Neural crest cell (in vitro differentiated cells): Measurements from ENCODE around the gene ENOPH1. TPM values are rescaled to one million over a fixed set of nuclear protein-coding genes. Genes with fewer than 3 reads are reported as not detected.
A peak's percentile ranks its signal among the peaks of the same experiment; 100 is the strongest.

Experiments
- DNase-seq: peaks from one replicate; pipeline ENCODE4 v3.0.0; 2021; ENCODE audit warnings: low read depth, mixed read lengths, low spot score
- H3K27ac Mint-ChIP-seq: one replicate; pipeline ENCODE4 v1.8.0; 2021; ENCODE audit warnings: mild to moderate bottlenecking, mixed read lengths; ENCODE audit not compliant: unreplicated experiment
- H3K27me3 Mint-ChIP-seq: 2 replicates; pipeline ENCODE4 v1.8.0; 2021; ENCODE audit warnings: low read depth, mild to moderate bottlenecking, mixed read lengths
- H3K36me3 Mint-ChIP-seq: 2 replicates; pipeline ENCODE4 v1.8.0; 2021; ENCODE audit warnings: low read depth, mild to moderate bottlenecking, mixed read lengths
- H3K4me1 Mint-ChIP-seq: 2 replicates; pipeline ENCODE4 v1.8.0; 2021; ENCODE audit warnings: mixed read lengths
- H3K4me3 Mint-ChIP-seq: one replicate; pipeline ENCODE4 v1.8.0; 2021; ENCODE audit warnings: mild to moderate bottlenecking, mixed read lengths
- H3K9me3 Mint-ChIP-seq: 2 replicates; pipeline ENCODE4 v1.8.0; 2021; ENCODE audit warnings: mixed read lengths
- CTCF ChIP-seq: fragments of 200-600 bp; sonication (generic); conservative IDR thresholded peaks from 2 replicates; pipeline ENCODE4 v1.5.0; 2021; ENCODE audit warnings: antibody characterized with exemption, mild to moderate bottlenecking
- total RNA-seq: library from RNA; stranded (reverse); gene quantifications from 2 replicates; pipeline ENCODE4 v1.2.1, GENCODE V29; 2021

Gene ENOPH1
- total RNA-seq, 1 donor from 2014 or later = 52.8 TPM

- Mint-ChIP-seq H3K27ac (peak overlapping the region; percentile 22), H3K4me3 (peak overlapping the region; percentile 3), H3K36me3 (peaks cover 6% of the 10 kb centered on the region), H3K27me3 (no peaks in the 10 kb centered on the region), H3K9me3 (no peaks in the 10 kb centered on the region), H3K4me1 (peaks cover 47% of the 10 kb centered on the region)
- no peak for TF ChIP-seq CTCF
- no peak for DNase-seq
These were observed 63.5 kb downstream of the ENOPH1 start for GRCh38 chr4:82493721-82494425.

GRCh38 chr4:82495666-82496065 lies 65.3 kb downstream of the ENOPH1 start:
- TF ChIP-seq CTCF = no peak
- Mint-ChIP-seq H3K36me3 (peaks cover 4% of the 10 kb centered on the region), H3K27ac (peak overlapping the region; percentile 83), H3K4me3 (no peak overlapping the region), H3K4me1 (peaks cover 54% of the 10 kb centered on the region), H3K9me3 (no peaks in the 10 kb centered on the region), H3K27me3 (no peaks in the 10 kb centered on the region)
- DNase-seq = no peak

- no peak for TF ChIP-seq CTCF
- Mint-ChIP-seq H3K36me3 (peaks cover 4% of the 10 kb centered on the region), H3K4me1 (peaks cover 61% of the 10 kb centered on the region), H3K27me3 (no peaks in the 10 kb centered on the region), H3K27ac (peak overlapping the region; percentile 12), H3K4me3 (no peak overlapping the region), H3K9me3 (no peaks in the 10 kb centered on the region)
- DNase-seq = no peak
These were observed 66.0 kb downstream of the ENOPH1 start for GRCh38 chr4:82496349-82496748.

GRCh38 chr4:82499738-82500434 lies 69.5 kb downstream of the ENOPH1 start:
- no peak for TF ChIP-seq CTCF
- peaks cover 56% of the 10 kb centered on the region for H3K4me1 Mint-ChIP-seq
- no peaks in the 10 kb centered on the region for H3K27me3 Mint-ChIP-seq
- peak overlapping the region; percentile 65 for H3K27ac Mint-ChIP-seq
- peaks cover 6% of the 10 kb centered on the region for H3K36me3 Mint-ChIP-seq
- H3K4me3 Mint-ChIP-seq = peak overlapping the region; percentile 45
- DNase-seq = no peak
- H3K9me3 Mint-ChIP-seq = no peaks in the 10 kb centered on the region

GRCh38 chr4:82500435-82501153 lies 70.2 kb downstream of the ENOPH1 start:
- Mint-ChIP-seq H3K4me3 (peak overlapping the region; percentile 45), H3K4me1 (peaks cover 51% of the 10 kb centered on the region), H3K27ac (peak overlapping the region; percentile 95), H3K27me3 (no peaks in the 10 kb centered on the region), H3K9me3 (no peaks in the 10 kb centered on the region), H3K36me3 (peaks cover 4% of the 10 kb centered on the region)
- TF ChIP-seq CTCF = no peak
- DNase-seq = peak; percentile 25
